ENCODE data around the gene PMEL. TPM values are rescaled to one million over a fixed set of nuclear protein-coding genes. Genes with fewer than 3 reads are reported as not detected.

Gene PMEL
- total and polyA plus RNA-seq, 9 of the 15 experiments (the other 6 are each of a cell fraction or from before 2014, with no cell fraction given): 0.36 to 2.0 (median 0.98) TPM

DNA sequence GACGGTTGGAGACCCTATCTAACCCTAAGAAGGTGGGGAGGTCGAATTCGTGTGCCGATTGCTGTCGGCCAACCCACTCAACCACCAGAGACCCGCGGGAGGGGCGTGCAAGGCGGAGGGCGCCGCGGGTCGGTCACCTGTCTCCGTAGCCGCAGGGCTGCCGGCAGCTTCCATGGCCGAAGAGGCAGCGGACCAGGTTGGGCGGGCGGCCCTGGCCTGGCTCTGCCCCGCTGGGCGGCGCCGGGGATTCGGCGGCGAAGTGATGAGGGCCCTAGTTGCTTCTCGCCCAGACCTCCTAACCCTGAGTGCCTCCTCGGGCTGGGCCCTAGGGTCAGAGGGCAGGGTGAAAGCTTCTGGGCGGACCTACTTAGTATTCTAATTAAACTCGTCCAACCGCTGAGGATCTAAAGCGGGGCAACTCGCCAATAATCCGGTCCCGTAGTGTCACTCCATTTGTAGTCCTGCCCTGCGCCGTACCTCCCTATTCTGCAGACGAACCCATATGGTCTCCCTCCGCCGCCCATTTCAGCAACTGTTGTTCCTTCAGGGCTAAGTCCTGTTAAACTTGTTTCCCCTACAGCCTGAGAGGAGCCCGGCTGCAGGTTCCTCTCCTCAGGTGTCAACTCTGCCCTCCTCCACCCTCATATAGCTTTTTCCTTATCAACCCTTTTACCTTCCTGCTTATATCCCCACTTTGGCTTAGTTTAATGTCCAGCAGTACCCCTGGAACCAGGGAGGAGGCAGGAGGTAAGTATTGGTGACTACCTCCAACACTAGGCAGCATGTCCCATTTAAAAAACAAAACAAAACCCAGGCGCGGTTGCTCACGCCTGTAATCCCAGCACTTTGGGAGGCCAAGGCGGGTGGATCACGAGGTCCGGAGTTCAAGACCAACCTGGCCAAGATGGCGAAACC lies 38.0 kb downstream of the PMEL start, which contains the start of gene PYM1 (continued):
- TF ChIP-seq, protein P1, sequence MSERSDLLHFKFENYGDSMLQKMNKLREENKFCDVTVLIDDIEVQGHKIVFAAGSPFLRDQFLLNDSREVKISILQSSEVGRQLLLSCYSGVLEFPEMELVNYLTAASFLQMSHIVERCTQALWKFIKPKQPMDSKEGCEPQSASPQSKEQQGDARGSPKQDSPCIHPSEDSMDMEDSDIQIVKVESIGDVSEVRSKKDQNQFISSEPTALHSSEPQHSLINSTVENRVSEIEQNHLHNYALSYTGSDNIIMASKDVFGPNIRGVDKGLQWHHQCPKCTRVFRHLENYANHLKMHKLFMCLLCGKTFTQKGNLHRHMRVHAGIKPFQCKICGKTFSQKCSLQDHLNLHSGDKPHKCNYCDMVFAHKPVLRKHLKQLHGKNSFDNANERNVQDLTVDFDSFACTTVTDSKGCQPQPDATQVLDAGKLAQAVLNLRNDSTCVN (CRISPR knock-in tag; IDR thresholded peaks at IDR 0.05): no peak; the same call in 1 of the 2 replicates
- TF ChIP-seq ZNF3 (CRISPR knock-in tag; IDR thresholded peaks at IDR 0.05) (no peak), MAFK (IDR thresholded peaks at IDR 0.05; ENCODE audit: low read length) (no peak), U2AF1 (optimal IDR thresholded peaks at IDR 0.05; ENCODE audit: low read depth, low read length) (no peak), CHCHD3 (CRISPR knock-in tag; IDR thresholded peaks at IDR 0.05) (no peak), MTF1 (CRISPR knock-in tag; IDR thresholded peaks at IDR 0.05; ENCODE audit: borderline replicate concordance) (no peak), ZNF239 (CRISPR knock-in tag; IDR thresholded peaks at IDR 0.05) (no peak), MCM3 (IDR thresholded peaks at IDR 0.05) (no peak), NCOA6 (IDR thresholded peaks at IDR 0.05) (no peak), SRF (CRISPR knock-in tag; IDR thresholded peaks at IDR 0.05) (no peak), SMC3 (conservative IDR thresholded peaks at IDR 0.05; ENCODE audit: insufficient read depth, low read depth, low read length) (no peak), SREBF1 (IDR thresholded peaks at IDR 0.05; ENCODE audit: borderline replicate concordance, low read depth, low read length) (no peak)
- TF ChIP-seq, protein P2, sequence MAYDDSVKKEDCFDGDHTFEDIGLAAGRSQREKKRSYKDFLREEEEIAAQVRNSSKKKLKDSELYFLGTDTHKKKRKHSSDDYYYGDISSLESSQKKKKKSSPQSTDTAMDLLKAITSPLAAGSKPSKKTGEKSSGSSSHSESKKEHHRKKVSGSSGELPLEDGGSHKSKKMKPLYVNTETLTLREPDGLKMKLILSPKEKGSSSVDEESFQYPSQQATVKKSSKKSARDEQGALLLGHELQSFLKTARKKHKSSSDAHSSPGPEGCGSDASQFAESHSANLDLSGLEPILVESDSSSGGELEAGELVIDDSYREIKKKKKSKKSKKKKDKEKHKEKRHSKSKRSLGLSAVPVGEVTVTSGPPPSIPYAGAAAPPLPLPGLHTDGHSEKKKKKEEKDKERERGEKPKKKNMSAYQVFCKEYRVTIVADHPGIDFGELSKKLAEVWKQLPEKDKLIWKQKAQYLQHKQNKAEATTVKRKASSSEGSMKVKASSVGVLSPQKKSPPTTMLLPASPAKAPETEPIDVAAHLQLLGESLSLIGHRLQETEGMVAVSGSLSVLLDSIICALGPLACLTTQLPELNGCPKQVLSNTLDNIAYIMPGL (CRISPR knock-in tag; IDR thresholded peaks at IDR 0.05): no peak
- TF ChIP-seq, protein P3, sequence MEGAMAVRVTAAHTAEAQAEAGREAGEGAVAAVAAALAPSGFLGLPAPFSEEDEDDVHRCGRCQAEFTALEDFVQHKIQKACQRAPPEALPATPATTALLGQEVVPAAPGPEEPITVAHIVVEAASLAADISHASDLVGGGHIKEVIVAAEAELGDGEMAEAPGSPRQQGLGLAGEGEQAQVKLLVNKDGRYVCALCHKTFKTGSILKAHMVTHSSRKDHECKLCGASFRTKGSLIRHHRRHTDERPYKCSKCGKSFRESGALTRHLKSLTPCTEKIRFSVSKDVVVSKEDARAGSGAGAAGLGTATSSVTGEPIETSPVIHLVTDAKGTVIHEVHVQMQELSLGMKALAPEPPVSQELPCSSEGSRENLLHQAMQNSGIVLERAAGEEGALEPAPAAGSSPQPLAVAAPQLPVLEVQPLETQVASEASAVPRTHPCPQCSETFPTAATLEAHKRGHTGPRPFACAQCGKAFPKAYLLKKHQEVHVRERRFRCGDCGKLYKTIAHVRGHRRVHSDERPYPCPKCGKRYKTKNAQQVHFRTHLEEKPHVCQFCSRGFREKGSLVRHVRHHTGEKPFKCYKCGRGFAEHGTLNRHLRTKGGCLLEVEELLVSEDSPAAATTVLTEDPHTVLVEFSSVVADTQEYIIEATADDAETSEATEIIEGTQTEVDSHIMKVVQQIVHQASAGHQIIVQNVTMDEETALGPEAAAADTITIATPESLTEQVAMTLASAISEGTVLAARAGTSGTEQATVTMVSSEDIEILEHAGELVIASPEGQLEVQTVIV (CRISPR knock-in tag; IDR thresholded peaks at IDR 0.05; ENCODE audit: borderline replicate concordance): no peak
- TF ChIP-seq, protein P4, sequence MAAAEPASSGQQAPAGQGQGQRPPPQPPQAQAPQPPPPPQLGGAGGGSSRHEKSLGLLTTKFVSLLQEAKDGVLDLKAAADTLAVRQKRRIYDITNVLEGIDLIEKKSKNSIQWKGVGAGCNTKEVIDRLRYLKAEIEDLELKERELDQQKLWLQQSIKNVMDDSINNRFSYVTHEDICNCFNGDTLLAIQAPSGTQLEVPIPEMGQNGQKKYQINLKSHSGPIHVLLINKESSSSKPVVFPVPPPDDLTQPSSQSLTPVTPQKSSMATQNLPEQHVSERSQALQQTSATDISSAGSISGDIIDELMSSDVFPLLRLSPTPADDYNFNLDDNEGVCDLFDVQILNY (CRISPR knock-in tag; IDR thresholded peaks at IDR 0.05): no peak
- TF ChIP-seq, protein P5, sequence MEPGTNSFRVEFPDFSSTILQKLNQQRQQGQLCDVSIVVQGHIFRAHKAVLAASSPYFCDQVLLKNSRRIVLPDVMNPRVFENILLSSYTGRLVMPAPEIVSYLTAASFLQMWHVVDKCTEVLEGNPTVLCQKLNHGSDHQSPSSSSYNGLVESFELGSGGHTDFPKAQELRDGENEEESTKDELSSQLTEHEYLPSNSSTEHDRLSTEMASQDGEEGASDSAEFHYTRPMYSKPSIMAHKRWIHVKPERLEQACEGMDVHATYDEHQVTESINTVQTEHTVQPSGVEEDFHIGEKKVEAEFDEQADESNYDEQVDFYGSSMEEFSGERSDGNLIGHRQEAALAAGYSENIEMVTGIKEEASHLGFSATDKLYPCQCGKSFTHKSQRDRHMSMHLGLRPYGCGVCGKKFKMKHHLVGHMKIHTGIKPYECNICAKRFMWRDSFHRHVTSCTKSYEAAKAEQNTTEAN (CRISPR knock-in tag; IDR thresholded peaks at IDR 0.05): no peak
- TF ChIP-seq, protein P6, sequence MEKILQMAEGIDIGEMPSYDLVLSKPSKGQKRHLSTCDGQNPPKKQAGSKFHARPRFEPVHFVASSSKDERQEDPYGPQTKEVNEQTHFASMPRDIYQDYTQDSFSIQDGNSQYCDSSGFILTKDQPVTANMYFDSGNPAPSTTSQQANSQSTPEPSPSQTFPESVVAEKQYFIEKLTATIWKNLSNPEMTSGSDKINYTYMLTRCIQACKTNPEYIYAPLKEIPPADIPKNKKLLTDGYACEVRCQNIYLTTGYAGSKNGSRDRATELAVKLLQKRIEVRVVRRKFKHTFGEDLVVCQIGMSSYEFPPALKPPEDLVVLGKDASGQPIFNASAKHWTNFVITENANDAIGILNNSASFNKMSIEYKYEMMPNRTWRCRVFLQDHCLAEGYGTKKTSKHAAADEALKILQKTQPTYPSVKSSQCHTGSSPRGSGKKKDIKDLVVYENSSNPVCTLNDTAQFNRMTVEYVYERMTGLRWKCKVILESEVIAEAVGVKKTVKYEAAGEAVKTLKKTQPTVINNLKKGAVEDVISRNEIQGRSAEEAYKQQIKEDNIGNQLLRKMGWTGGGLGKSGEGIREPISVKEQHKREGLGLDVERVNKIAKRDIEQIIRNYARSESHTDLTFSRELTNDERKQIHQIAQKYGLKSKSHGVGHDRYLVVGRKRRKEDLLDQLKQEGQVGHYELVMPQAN (IDR thresholded peaks at IDR 0.05; ENCODE audit: borderline replicate concordance): peak; percentile 41; the same call in 1 of the 2 replicates
